Right lung (tissue), 5 donors: ENCODE measurements around the gene CSTPP1. TPM values are rescaled to one million over a fixed set of nuclear protein-coding genes. Genes with fewer than 3 reads are reported as not detected.
A peak's percentile ranks its signal among the peaks of the same experiment; 100 is the strongest.
"Not testable (repeated sequence)": the region's sequence is repeated elsewhere in the genome, so short reads cannot be mapped to it uniquely, and the experiment has no call there.

Experiments
- DNase-seq, 2 donors: peaks; one replicate each; pipeline ENCODE4 v3.0.0-alpha.2; 2013
- polyA plus RNA-seq, 5 donors: library from polyadenylated mRNA; unstranded; fragments of 120-200 nt; gene quantifications; one replicate each; pipeline versions ENCODE4 v1.2.1 to v1.2.3, GENCODE V29; 2013; ENCODE audit warnings: inconsistent platforms in 1 of 5, low replicate concordance in 1 of 5; ENCODE audit not compliant: insufficient read length in 5 of 5, insufficient read depth in 1 of 5

CSTPP1 gene
- polyA plus RNA-seq, 5 donors = 43.7 to 52.7 (median 50.9) TPM

DNA sequence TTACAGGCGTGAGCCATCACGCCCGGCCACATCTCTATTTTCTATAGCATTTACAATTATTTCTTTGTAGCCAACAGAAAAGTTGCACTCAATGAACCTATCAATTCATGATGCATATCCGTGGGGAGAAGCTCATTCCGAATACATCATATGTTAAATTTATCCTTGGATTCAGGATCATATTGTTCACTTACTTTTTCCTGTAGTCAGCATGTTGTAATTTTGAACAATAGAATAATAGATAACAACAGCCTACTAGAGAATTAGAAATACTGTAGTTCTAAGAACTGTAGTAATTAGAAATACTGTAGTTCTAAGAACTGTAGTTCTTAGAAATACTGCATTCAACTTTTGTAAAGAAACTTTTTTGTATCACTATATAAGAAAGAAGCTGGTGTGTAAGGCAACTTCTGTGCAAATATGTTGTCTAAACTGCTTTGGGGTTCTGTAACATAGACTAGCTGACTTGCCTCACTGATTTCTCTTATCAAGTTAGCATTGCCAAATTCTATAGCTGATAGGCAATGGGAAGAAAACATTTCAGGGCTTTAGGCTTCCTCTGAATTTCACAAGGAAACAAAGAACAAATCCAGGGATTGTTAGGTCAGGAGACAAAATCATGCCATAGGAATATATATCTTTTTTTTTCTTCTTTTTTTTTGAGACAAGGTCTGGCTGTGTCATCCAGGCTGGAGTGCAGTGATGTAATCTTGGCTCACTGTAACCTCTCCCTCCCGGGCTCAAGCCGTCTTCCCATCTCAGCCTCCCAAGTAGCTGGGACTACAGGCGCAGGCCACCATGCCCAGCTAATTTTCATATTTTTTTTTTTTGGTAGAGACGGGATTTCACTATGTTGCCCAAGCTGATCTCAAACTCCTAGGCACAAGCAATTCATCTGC lies 91.9 kb downstream of the CSTPP1 start:
- DNase-seq = no peak

DNA sequence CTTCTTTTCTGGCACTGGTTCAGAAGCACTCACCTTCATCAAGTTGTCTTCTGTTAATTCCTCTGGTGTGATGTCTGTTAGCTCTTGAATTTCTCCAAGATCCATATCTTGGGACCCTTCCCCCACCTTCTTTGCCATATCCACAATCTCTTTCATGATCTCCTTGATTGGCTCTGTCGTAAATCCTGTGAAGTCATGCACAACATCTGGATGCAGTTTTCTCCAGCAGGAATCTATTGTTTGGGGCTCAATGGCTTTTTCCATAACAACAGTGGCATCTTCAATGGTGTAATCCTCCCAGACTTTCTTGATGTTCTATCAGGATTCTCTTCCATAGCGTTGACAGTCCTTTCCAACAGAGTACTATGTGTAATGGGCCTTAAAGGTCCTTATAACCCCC lies 96.9 kb downstream of the CSTPP1 start:
- no peak for DNase-seq

DNA sequence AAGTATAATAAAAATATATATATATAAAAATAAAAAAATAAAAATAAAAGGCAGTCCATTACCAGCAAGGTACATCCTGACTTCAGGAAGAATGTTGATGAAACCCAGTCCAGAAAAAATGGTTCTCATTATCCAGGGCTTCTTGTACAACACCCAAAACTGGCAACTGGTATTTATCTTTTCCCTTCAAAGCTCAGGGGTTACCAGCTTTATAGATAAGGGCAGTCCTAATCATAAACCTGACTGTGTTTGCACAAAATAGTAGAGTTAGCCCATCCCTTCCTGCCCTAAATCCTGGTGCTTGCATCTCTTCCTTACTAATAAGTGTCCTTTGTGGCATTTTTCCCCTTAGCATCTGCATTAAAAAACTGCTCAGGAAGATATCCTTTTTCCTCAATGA lies 97.5 kb downstream of the CSTPP1 start:
- no peak for DNase-seq

DNA sequence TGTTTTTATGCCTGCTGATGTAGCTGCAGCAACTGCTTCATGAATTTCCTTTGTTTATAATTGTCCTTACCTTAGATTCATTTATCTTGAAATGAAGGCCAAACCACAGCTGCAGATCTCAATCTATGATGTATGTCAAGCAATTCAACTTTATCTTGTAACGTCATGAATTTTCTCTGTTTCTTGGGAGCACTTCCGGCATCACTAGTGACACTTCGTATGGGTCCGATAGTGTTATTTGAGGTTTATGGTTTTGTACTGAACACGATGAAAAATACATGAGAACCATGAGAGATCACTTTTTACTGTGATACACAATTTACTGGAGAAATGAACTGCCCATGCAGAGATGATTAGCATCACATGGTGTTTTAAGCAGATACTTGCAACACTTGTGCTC lies 98.5 kb downstream of the CSTPP1 start:
- DNase-seq = no peak

DNA sequence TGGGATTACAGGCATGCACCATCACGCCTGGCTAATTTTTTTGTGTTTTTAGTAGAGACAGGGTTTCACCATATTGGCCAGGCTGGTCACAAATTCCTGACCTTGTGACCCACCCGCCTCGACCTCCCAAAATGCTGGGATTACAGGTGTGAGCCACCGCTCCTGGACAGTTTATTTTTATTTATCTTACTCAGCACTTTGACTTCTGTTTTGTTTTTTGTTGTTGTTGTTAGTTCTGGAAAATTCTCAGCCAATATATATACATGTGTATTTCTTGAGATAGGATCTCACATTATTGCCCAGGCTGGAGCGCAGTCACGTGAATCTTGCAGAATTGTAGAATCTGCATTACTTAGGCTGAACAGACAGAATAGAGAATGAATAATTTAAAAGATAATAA lies 107.6 kb downstream of the CSTPP1 start:
- no peak for DNase-seq

DNA sequence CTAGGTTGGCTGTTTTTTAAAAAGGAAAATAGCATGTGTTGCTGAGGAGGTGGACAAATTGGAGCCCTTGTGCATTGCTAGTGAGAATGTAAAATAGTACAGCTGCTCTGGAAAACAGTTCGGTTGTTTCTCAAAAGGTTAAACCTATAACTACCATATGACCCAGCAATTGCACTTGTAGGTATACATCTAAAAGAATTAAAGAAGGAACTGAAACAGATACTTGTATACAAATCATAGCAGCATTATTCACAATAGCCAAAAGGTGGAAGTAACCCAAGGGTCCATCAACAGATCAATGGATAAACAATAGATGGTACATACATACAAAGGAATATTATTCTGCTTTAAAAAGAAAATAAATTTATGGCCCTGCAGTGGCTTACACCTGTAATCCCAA lies 111.4 kb downstream of the CSTPP1 start:
- DNase-seq = no peak

DNA sequence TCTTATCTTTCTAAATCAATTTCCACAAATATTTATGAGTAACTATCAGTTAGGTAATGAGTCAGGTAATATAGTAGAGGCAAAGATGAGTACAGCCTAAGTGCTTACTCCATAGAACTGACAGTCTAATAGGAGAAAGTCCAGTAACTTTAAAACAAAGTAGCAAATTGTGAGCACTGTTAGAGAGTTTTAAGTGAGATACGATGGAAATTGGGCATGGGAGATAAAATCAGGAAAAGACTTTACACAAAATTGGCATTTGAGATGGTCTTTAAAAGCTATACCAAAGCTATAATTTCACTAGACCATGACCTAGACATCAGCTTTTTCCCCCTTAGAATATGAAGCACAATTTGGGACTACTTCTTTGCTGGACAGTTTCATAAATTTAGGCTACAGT lies 113.7 kb downstream of the CSTPP1 start:
- no peak for DNase-seq

DNA sequence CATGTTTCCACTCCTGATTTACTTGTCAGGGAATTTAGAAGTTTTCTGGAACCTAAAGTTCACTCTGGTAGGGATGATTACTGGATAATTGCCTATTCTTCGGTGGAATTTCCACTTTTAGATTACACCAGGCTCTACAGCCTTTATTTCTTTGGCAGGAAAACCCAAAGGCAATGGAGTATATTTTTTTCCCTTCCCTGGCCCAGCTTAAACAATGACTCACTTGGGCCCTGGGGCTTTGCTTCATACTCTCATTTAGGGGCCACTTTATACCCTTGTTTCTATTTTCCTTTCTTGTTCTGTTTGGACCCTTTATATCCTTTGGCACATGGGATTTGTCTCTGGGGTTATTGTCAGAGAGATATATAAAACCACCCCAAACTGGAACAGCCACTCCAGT lies 114.7 kb downstream of the CSTPP1 start:
- no peak for DNase-seq

DNA sequence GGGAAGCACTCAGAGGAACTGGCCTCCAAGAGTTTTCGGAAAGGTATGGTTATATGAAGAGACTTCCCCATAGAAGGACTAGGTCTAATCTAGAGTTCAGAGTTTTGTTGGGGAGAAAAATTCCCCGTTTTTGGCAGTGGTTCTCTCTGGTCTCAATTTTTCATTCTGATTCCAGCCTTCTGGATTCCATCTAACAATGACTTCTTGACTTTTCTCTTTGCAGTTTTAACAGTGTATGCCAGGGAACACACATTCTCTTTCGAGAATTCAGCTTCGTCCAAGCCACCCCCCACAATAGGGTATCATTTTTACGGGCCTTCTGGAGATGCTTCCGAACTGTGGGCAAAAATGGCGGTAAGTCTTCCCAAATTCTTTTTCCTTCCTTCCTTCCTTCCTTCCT lies 115.6 kb downstream of the CSTPP1 start:
- no peak for DNase-seq

DNA sequence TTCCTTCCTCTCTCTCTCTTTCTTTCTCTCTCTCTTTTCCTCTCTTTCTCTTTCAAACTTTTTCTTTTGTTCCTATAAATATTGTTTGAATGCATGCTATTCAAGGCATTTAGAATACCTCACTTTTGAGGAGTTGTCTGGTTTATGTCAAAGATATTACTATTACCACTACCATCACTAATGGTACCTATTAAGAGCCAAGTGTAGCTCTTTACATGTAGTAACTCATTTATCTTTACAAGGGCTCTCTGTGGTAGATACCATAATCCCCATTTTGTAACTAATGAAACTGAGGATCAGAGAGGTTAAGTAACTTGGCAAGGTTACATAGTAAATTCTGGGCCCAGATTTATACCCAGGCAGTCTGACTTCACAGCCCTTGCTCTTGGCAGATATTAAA lies 116.0 kb downstream of the CSTPP1 start:
- no peak for DNase-seq

DNA sequence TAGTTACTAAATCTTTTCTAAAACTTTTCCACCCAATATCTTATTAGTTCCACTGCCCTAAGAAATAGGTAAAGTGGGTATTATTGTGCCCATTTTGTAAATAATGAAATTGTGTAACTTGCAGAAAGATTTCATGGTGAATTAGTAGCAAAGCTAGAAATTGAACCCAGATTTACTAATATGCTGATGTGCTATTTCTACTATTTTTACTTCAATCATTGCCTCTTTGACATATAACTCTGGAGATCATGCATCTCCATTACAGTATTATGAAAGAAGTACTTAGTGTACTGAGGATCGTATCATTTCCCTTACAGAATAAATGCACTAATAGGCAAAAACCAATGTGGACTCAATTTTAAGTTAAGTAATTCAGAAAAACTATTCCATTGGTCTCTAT lies 119.0 kb downstream of the CSTPP1 start:
- no peak for DNase-seq

DNA sequence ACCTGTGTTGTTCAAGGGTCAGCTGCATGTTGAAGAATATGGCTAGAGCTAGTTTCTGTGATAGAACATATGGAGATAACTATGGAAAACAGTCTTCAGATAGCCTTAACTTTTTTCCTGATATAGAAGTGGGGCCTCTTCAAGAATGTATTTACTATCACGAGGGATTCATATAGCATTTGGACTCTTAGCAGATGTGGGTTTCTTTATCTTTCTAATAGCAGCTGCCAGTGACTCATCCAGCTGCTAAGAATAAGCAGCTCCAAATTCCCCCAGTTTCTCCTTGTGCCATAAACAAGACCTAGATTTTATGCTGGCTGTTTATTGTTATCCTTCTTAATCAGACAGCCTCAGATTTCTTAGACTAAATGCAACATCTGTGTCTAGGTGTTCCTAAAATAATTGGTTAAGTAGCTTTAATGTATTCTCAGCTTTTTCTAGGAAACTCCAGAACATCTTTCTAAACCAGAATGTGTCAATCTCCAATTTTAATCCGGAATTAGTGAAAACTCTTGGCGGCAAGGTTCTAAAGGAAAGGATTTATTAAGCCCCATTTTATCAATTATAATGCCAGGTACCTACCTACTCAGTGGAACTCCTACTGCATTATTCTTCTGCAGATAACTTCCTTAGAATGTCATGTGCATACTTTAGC lies 119.8 kb downstream of the CSTPP1 start:
- no peak for DNase-seq

DNA sequence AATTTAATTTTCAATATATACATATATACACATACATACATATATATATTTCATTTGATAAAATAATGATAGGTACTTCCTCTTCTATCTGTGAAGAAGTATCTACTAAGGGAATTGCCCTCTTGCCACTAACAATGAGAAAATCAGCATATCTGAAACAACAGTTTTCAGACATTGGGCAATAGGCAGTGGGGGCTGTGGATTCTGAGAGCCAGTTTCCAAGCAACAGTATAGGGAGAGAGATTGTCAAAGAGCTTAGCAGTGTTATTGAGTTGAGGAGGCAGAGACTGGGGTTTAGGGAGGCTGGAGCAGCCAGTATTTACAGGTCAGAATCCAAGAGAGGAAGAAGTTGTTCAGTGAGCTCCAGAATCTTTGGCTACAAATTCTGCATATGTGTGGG lies 120.8 kb downstream of the CSTPP1 start:
- DNase-seq = no peak

DNA sequence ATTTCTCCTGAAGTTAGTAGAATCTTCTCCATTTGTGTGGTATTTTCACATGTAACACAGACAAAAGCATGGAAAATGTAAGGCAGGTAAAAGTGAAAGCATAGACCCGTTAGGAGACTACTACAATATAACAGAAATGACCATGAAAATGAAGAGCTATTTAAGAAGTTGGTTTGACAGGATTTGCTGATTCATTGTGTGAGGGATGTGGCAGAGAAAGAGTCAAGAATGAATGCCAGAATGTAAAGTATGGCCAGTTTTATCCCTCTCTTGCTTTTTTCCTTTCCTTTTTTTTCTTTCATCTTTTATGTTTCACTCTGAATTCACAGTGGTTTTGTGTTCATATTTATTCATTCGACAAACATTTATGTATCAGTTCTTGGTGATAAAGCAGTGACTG lies 124.2 kb downstream of the CSTPP1 start:
- DNase-seq = no peak

DNA sequence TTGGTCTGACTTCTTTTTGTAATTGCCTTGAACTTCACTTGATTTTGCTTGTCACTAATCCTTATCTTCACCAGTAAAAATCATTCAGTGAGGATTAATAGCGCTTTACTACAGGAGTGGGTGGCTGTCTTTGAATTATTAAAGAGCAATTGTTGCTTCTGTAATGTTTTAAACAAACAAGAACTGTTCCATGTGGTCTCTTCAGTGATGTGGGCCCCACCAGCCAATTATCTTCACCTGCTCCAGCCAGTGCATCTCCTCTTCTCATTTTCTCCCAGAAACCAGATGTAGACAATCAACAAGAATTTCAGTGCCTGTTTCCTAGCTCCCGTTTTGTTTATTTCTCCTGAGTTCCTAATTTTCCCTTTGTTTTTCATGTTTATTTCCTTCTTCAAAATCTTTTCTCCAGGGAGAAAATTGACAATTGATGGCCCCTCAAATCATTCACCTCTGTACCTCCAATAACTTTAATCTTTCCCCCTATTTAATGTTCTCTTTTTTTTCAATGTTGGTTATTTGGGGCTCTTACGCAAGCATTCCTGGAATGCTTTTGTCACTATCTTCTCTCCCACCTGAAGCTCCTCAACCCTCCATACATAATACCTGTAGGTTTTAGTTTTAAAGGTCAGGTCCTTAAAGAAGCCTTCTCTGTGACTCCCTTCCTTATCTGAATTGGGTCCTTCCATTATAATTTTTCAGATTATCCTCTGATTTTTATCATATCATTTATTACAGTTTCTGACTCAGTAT lies 125.0 kb downstream of the CSTPP1 start:
- DNase-seq = no peak

DNA sequence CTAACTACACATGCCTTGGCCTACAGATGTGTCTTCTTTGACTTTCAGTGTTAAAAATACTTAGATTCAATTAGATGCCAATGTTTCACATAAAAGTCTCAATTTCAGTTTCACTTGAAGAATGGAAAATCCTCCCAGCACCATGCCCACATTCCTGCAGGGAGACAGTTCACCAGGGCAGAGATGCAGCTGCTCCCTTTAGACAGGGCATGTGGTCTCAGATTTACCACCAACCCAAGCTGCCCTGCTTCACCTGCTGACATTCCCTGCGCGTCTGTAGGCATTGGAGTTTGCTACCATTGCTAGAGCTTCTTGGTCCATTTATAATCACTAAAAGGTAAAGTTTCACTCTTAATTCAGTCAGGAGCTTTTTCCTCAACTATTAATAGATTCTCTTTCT lies 126.2 kb downstream of the CSTPP1 start:
- DNase-seq = no peak

DNA sequence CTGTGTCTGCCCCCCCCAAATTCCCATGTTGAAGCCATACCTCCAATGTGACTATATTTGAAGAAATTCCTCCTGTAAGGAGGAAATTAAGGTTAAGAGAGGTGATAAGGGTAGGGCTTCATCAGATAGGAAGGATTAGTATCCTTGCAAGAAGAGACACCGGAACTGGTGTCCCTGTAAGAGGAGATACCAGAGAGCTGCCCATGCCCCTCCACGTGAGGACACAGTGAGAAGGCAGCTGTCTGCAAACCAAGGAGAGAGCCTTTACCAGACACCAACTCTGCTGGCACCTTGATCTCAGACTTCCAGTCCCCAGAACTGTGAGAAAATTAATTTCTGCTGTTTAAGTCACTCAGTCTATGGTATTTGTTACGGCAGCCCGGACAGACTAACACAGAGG lies 130.8 kb downstream of the CSTPP1 start:
- DNase-seq = no peak

DNA sequence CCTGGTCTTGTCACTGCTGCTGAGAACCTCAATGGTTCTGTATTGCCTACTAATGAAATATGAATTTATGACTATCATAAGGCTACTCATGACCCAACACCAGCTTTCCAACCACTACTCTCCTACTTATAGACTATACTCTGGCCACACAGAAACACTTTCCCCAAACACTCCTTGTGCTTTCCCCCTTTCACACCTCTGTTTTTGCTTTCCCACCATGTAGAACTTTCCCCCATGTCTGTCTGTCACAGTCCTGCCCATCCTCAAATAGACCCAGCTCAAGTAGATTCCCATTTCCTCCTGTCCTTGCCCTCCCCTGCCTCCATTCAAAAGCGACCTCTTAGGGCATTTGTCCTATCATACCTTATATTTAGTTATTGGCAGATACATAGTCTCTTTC lies 134.2 kb downstream of the CSTPP1 start:
- no peak for DNase-seq

DNA sequence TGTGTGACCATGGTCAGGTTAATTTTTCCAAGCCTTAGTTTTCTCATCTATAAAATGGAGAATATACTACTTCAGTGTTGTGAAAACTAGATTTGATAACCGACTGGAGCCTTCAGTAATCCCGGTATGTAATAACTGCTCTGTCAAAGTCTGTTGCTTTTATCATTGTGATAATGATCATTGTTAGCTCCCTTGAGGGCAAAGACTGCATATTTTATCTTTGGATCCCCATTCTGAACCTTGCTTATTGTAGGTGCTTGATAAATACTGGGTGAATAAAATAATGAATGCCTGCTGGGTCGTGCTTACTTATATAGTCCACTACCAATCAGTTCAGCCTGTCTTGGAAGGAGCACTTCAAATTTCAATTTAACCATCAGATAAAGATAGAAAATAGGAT lies 134.8 kb downstream of the CSTPP1 start:
- no peak for DNase-seq

DNA sequence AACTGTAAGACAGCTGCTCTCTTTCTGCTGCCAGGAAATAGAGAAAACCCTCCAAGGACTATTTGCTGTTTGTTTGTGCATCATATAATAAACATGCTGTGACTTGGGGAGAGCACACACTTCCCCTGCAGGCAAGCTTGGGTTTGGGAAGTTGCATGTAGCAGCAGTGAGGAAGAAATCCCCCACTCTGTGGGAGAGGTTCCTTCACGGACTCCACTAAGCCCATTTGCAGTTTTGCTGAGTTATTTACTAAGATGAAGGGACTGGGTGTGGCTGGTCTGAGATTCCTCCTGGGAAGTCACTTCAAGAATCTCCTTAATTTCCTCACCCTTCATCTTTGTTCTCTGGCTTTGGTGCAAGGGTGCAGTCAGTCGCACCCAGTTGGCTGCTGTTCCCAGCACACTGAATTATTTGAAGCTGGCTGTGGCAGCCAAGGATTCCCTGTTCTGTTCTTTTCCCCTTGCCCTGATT lies 135.3 kb downstream of the CSTPP1 start:
- DNase-seq = peak; percentile 62 to 70

DNA sequence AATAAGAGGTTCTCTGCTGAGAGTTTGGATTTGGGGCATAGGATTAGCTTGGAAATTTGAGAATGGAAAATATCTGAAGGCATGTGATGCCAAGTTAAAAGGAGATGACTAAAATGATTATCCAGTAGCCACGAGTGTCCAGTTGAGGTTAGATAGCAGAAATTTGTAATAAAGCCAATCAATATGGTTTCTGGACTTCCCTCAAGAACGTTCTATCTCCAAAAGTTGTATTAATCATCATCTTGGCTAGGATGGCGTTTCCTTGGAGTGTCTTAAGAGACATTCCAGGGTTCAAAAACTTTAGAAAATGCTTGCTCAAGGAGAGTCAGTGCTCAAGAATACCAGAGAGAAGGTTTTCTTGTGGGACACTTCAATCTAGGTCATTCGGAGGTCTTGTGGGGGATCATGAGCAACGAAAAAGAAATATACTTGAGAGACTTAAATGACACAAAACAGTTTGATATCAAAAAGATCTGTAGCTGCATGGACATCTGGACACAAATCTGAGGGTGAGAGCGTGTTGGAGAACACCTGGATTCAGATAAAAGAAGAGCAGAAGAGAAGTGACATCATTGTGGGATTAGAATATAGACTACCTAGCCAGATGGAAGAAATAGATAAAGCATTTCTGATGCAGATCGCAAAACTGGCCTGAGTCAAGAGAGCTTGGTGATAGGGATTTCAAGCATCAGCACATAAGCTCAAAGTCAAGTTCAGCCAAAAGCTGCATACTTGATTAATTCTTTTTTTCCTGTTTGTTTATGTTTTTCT lies 142.4 kb downstream of the CSTPP1 start:
- no peak for DNase-seq

DNA sequence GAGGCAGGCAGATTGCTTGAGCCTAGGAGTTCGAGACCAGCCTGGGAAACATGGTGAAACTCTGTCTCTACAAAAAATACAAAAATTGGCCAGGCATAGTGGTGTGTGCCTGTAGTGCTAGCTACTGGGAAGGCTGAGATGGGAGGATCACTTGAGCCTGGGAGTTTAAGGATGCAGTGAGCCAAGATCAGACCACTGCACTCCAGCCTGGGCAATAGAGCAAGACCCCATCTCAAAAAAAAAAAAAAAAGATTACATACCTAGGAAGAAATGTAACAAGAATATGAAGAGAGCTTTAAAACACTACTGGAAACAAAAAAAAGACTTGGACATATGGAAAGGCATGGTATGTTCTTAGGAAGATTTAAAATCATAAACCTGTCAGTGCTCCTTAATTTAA lies 144.2 kb downstream of the CSTPP1 start:
- DNase-seq = not testable (repeated sequence)
